KMS-11 (cell line): ENCODE measurements around the gene ZCWPW2.

Experiments
- H2AFZ ChIP-seq: fragments of 200-600 bp; sonication (generic); 2 replicates; pipeline ENCODE4 v1.6.1; 2016; ENCODE audit warnings: antibody characterized with exemption, mixed run types, low read depth
- H3K27ac ChIP-seq: fragments of 200-600 bp; sonication (generic); 2 replicates; pipeline ENCODE4 v1.6.1; 2016; ENCODE audit warnings: mild to moderate bottlenecking, mixed run types
- H3K27me3 ChIP-seq: fragments of 200-600 bp; sonication (generic); 2 replicates; pipeline ENCODE4 v1.6.1; 2017; ENCODE audit warnings: mild to moderate bottlenecking, low read depth, mixed run types, moderate library complexity; ENCODE audit not compliant: insufficient read depth
- H3K36me3 ChIP-seq: fragments of 200-600 bp; sonication (generic); 2 replicates; pipeline ENCODE4 v1.6.1; 2017; ENCODE audit warnings: mild to moderate bottlenecking, mixed run types; ENCODE audit not compliant: insufficient read depth
- H3K4me1 ChIP-seq: fragments of 200-600 bp; sonication (generic); 2 replicates; pipeline ENCODE4 v1.6.1; 2016; ENCODE audit warnings: mild to moderate bottlenecking, low read depth, mixed run types; ENCODE audit not compliant: poor library complexity, severe bottlenecking
- H3K4me2 ChIP-seq: fragments of 200-600 bp; sonication (generic); 2 replicates; pipeline ENCODE4 v1.7.0; 2016; ENCODE audit warnings: mild to moderate bottlenecking, mixed run types
- H3K4me3 ChIP-seq: fragments of 200-600 bp; sonication (generic); IDR thresholded peaks from 2 replicates; pipeline ENCODE4 v1.6.1; 2017; ENCODE audit warnings: low read depth, low read length, mixed read lengths; ENCODE audit not compliant: insufficient read depth
- H3K79me2 ChIP-seq: fragments of 200-600 bp; sonication (generic); 2 replicates; pipeline ENCODE4 v1.6.1; 2016; ENCODE audit warnings: low read depth, mixed run types; ENCODE audit not compliant: insufficient read depth
- H3K9ac ChIP-seq: fragments of 200-600 bp; sonication (generic); 2 replicates; pipeline ENCODE4 v1.6.1; 2016; ENCODE audit warnings: mild to moderate bottlenecking, mixed run types
- H4K20me1 ChIP-seq: fragments of 200-600 bp; sonication (generic); 2 replicates; pipeline ENCODE4 v1.6.1; 2016; ENCODE audit warnings: mild to moderate bottlenecking, mixed run types; ENCODE audit not compliant: insufficient read depth
- CTCF ChIP-seq: fragments of 200-600 bp; sonication (generic); conservative IDR thresholded peaks from 2 replicates; pipeline ENCODE4 v1.6.1; 2017; ENCODE audit warnings: low read depth, mild to moderate bottlenecking, antibody characterized with exemption, low read length, moderate library complexity, mixed read lengths

Gene ZCWPW2

GRCh38 chr3:28348629-28349468 lies at the start of gene ZCWPW2, which contains the start of gene AZI2:
ZCWPW2 (plus strand) TSS chr3:28348721; CDS start chr3:28413069, 64,348 bp downstream.
AZI2 (minus strand) TSS chr3:28348824; CDS start chr3:28340617, 8,207 bp downstream.
- H3K4me2 ChIP-seq, result peak within 1 kb of the TSS; percentile 68
- peaks cover 16% of the 10 kb centered on the region for H3K4me1 ChIP-seq
- H3K36me3 ChIP-seq, result no peaks in the 10 kb centered on the region
- H3K4me3 ChIP-seq, result peak within 1 kb of the TSS; percentile 20
- H3K27me3 ChIP-seq, result no peaks in the 10 kb centered on the region
- no peaks in the 10 kb centered on the region for H3K79me2 ChIP-seq
- H3K9ac ChIP-seq, result peak within 1 kb of the TSS; percentile 97
- H2AFZ ChIP-seq, result peak within 1 kb of the TSS; percentile 71
- no peak for TF ChIP-seq CTCF
- H3K27ac ChIP-seq, result peak within 1 kb of the TSS; percentile 94
- no peaks in the 10 kb centered on the region for H4K20me1 ChIP-seq

GRCh38 chr3:28299705-28300104 lies 48.8 kb upstream of the ZCWPW2 start:
- Histone ChIP-seq H3K27ac (no peak overlapping the region), H3K4me2 (no peak overlapping the region), H3K9ac (no peak overlapping the region), H3K4me3 (no peak overlapping the region), H2AFZ (no peak overlapping the region), H3K36me3 (no peaks in the 10 kb centered on the region), H3K27me3 (no peaks in the 10 kb centered on the region), H3K79me2 (no peaks in the 10 kb centered on the region), H4K20me1 (no peaks in the 10 kb centered on the region), H3K4me1 (peaks cover 6% of the 10 kb centered on the region)
- no peak for TF ChIP-seq CTCF

GRCh38 chr3:28300345-28300962 lies 48.1 kb upstream of the ZCWPW2 start:
- Histone ChIP-seq H3K4me2 (no peak overlapping the region), H4K20me1 (no peaks in the 10 kb centered on the region), H3K79me2 (no peaks in the 10 kb centered on the region), H3K4me1 (peaks cover 6% of the 10 kb centered on the region), H3K36me3 (no peaks in the 10 kb centered on the region), H3K9ac (no peak overlapping the region), H3K4me3 (no peak overlapping the region), H3K27me3 (no peaks in the 10 kb centered on the region), H2AFZ (no peak overlapping the region), H3K27ac (no peak overlapping the region)
- no peak for TF ChIP-seq CTCF

GRCh38 chr3:28301688-28302087 lies 46.8 kb upstream of the ZCWPW2 start:
- H2AFZ ChIP-seq, result no peak overlapping the region
- no peak overlapping the region for H3K9ac ChIP-seq
- H3K4me1 ChIP-seq, result no peaks in the 10 kb centered on the region
- no peak for TF ChIP-seq CTCF
- no peaks in the 10 kb centered on the region for H3K79me2 ChIP-seq
- H3K4me3 ChIP-seq, result no peak overlapping the region
- no peak overlapping the region for H3K4me2 ChIP-seq
- no peaks in the 10 kb centered on the region for H3K36me3 ChIP-seq
- H4K20me1 ChIP-seq, result no peaks in the 10 kb centered on the region
- no peak overlapping the region for H3K27ac ChIP-seq
- no peaks in the 10 kb centered on the region for H3K27me3 ChIP-seq
